ENCODE results near the gene FOXR2. TPM values are rescaled to one million over a fixed set of nuclear protein-coding genes. Genes with fewer than 3 reads are reported as not detected.

Gene FOXR2
- polyA plus RNA-seq, 3 donors: not detected

DNA sequence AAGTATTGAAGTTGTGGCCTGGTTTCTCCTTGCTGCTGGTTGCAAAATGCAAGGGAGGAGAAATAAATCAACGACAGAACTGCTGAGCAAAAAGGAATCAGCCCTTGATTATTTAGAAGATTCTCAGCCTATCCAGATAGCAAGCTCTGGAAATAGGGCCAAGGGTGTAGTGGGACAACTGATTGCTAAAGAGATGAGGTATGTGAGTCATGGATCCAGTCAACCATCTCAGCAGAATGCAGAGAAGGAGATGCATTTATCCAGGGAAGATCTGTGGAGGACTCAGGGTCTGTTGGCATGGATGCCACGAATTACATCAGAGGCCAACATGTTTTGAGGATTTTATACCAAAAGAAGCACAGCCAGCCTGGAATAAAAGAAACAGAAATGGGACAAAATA lies 36.7 kb downstream of the FOXR2 start:
- H3K27ac Mint-ChIP-seq: no peak overlapping the region

DNA sequence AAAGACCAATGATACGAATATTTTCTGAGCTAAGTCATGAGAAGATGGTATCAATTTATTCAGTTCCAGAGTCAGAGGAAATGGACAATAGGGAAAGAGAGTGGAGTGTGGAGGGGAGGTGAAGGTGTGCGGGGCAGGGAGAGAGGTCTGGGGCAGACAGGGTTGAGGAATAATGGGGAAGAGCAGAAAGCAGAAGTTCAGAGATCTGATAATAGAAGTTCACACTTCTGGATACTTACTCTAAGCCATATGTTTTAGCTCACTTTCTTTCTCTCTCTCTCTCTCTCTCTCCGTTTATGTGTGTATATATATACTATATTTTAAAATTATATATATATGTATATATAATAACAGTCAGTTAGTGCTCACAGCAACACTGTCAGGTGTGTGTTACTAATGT lies 40.4 kb downstream of the FOXR2 start:
- H3K27me3 Mint-ChIP-seq (ENCODE audit: low read depth in 3 of 3): peaks cover 0 to 2% (median 0%) of the 10 kb centered on the region in 3 donors
- no peaks in the 10 kb centered on the region for H3K4me1 Mint-ChIP-seq
- no peaks in the 10 kb centered on the region for H3K36me3 Mint-ChIP-seq

More for the DNA sequence above, 36.7 kb downstream of the FOXR2 start:
- TF ChIP-seq, protein P1, sequence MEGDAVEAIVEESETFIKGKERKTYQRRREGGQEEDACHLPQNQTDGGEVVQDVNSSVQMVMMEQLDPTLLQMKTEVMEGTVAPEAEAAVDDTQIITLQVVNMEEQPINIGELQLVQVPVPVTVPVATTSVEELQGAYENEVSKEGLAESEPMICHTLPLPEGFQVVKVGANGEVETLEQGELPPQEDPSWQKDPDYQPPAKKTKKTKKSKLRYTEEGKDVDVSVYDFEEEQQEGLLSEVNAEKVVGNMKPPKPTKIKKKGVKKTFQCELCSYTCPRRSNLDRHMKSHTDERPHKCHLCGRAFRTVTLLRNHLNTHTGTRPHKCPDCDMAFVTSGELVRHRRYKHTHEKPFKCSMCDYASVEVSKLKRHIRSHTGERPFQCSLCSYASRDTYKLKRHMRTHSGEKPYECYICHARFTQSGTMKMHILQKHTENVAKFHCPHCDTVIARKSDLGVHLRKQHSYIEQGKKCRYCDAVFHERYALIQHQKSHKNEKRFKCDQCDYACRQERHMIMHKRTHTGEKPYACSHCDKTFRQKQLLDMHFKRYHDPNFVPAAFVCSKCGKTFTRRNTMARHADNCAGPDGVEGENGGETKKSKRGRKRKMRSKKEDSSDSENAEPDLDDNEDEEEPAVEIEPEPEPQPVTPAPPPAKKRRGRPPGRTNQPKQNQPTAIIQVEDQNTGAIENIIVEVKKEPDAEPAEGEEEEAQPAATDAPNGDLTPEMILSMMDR (IDR thresholded peaks at IDR 0.05): no peak
- H3K4me1 ChIP-seq (ENCODE audit: control insufficient read depth in 1 of 2, insufficient read depth in 2 of 2, low read length in 2 of 2): no peaks in the 10 kb centered on the region
- H3K79me2 ChIP-seq (ENCODE audit: insufficient read depth, low read length): no peaks in the 10 kb centered on the region
- Mint-ChIP-seq H3K36me3 (no peaks in the 10 kb centered on the region), H3K4me1 (no peaks in the 10 kb centered on the region), H3K27me3 (ENCODE audit: low read depth in 3 of 3) (peaks cover 0 to 2% (median 0%) of the 10 kb centered on the region in 3 donors), H3K4me3 (no peak overlapping the region), H3K9me3 (peaks cover 0 to 5% (median 1%) of the 10 kb centered on the region in 7 donors)
- no CpG with 5 or more reads among the region's 2 CpGs for WGBS (ENCODE audit: insufficient coverage)
- H3K9ac ChIP-seq (ENCODE audit: insufficient read depth, low read length, poor library complexity, severe bottlenecking): no peak overlapping the region
- no peak overlapping the region for H3K4me2 ChIP-seq (replicated peaks; ENCODE audit: extremely low read depth, low read length, poor library complexity, severe bottlenecking)
- H3K27ac ChIP-seq (ENCODE audit: low read depth in 1 of 2, low read length in 2 of 2): no peak overlapping the region
- no peaks in the 10 kb centered on the region for H3K9me3 ChIP-seq (replicated peaks in 1 of 2; ENCODE audit: control insufficient read depth in 1 of 2, insufficient read depth in 1 of 2, low read length in 2 of 2)
- DNase-seq: no peak
- no peaks in the 10 kb centered on the region for H3K36me3 ChIP-seq (replicated peaks in 1 of 2; ENCODE audit: control insufficient read depth in 1 of 2, insufficient read depth in 2 of 2, low read length in 2 of 2)
- H3K4me3 ChIP-seq (replicated peaks in 1 of 3; ENCODE audit: low read depth in 2 of 3, low read length in 3 of 3): no peak overlapping the region
- H3K27me3 ChIP-seq (ENCODE audit: control insufficient read depth in 2 of 2, insufficient read depth in 2 of 2, low read length in 2 of 2): no peaks in the 10 kb centered on the region
- no peak overlapping the region for H2AFZ ChIP-seq (ENCODE audit: insufficient read depth, low read depth, low read length, poor library complexity, severe bottlenecking)
- intact Hi-C loops (cut with micrococcal nuclease): no loop called here
- H4K20me1 ChIP-seq (ENCODE audit: insufficient read depth, low read length): no peaks in the 10 kb centered on the region

More for the DNA sequence above, 40.4 kb downstream of the FOXR2 start:
- Histone ChIP-seq H3K36me3 (replicated peaks in 1 of 2; ENCODE audit: control insufficient read depth in 1 of 2, insufficient read depth in 2 of 2, low read length in 2 of 2) (no peaks in the 10 kb centered on the region), H3K4me1 (ENCODE audit: control insufficient read depth in 1 of 2, insufficient read depth in 2 of 2, low read length in 2 of 2) (no peaks in the 10 kb centered on the region), H3K27ac (ENCODE audit: low read depth in 1 of 2, low read length in 2 of 2) (no peak overlapping the region), H3K4me3 (replicated peaks in 1 of 3; ENCODE audit: low read depth in 2 of 3, low read length in 3 of 3) (no peak overlapping the region), H3K9me3 (replicated peaks in 1 of 2; ENCODE audit: control insufficient read depth in 1 of 2, insufficient read depth in 1 of 2, low read length in 2 of 2) (no peaks in the 10 kb centered on the region), H4K20me1 (ENCODE audit: insufficient read depth, low read length) (no peaks in the 10 kb centered on the region), H3K9ac (ENCODE audit: insufficient read depth, low read length, poor library complexity, severe bottlenecking) (no peak overlapping the region), H3K79me2 (ENCODE audit: insufficient read depth, low read length) (no peaks in the 10 kb centered on the region), H2AFZ (ENCODE audit: insufficient read depth, low read depth, low read length, poor library complexity, severe bottlenecking) (no peak overlapping the region), H3K4me2 (replicated peaks; ENCODE audit: extremely low read depth, low read length, poor library complexity, severe bottlenecking) (peak overlapping the region; percentile 34), H3K27me3 (ENCODE audit: control insufficient read depth in 2 of 2, insufficient read depth in 2 of 2, low read length in 2 of 2) (no peaks in the 10 kb centered on the region)
- intact Hi-C loops (cut with micrococcal nuclease): no loop called here
- TF ChIP-seq, protein P1 (IDR thresholded peaks at IDR 0.05): no peak
- Mint-ChIP-seq H3K9me3 (peaks cover 0 to 12% (median 0%) of the 10 kb centered on the region in 7 donors), H3K27ac (no peak overlapping the region), H3K4me3 (no peak overlapping the region)
- 0% methylated on average over 1 of the region's 3 CpGs for WGBS (ENCODE audit: insufficient coverage)
- DNase-seq: no peak
